GM23338 (cell line): Measurements from ENCODE around the gene VWA3B. TPM values are rescaled to one million over a fixed set of nuclear protein-coding genes. Genes with fewer than 3 reads are reported as not detected.

Source experiments
- ATAC-seq: fragments of 200-7000 bp; cut with Tn5 transposase; 3 replicates; pipeline ENCODE4 v1.9.1; 2020
- DNase-seq: peaks from one replicate; pipeline ENCODE4 v3.0.0-alpha.2; 2015; ENCODE audit warnings: low spot score
- H2AFZ ChIP-seq: fragments of 200-600 bp; sonication (generic); 2 replicates; pipeline ENCODE4 v1.8.0; 2016; ENCODE audit warnings: antibody characterized with exemption, mild to moderate bottlenecking, moderate library complexity
- H3F3A ChIP-seq: fragments of 200-600 bp; sonication (generic); replicated peaks from 2 replicates; pipeline ENCODE4 v1.8.0; 2017; ENCODE audit warnings: antibody characterized with exemption, mixed run types, low read depth
- H3K27ac ChIP-seq: fragments of 200-600 bp; sonication (generic); 2 replicates; pipeline ENCODE4 v1.6.1; 2016; ENCODE audit warnings: low read depth
- H3K27me3 ChIP-seq: fragments of 200-600 bp; sonication (generic); 2 replicates; pipeline ENCODE4 v1.8.0; 2016; ENCODE audit warnings: mild to moderate bottlenecking, mixed run types, moderate library complexity; ENCODE audit not compliant: insufficient read depth
- H3K36me3 ChIP-seq: fragments of 200-600 bp; sonication (generic); 2 replicates; pipeline ENCODE4 v1.8.0; 2016; ENCODE audit warnings: mild to moderate bottlenecking; ENCODE audit not compliant: insufficient read depth
- H3K4me1 ChIP-seq: fragments of 200-600 bp; sonication (generic); 2 replicates; pipeline ENCODE4 v1.8.0; 2016; ENCODE audit warnings: mild to moderate bottlenecking, moderate library complexity; ENCODE audit not compliant: insufficient read depth
- H3K4me2 ChIP-seq: fragments of 200-600 bp; sonication (generic); 2 replicates; pipeline ENCODE4 v1.7.1; 2017; ENCODE audit warnings: mixed run types
- H3K4me3 ChIP-seq: fragments of 200-600 bp; sonication (generic); 2 replicates; pipeline ENCODE4 v1.6.1; 2016; ENCODE audit warnings: mixed run types
- H3K79me2 ChIP-seq: fragments of 200-600 bp; sonication (generic); replicated peaks from 2 replicates; pipeline ENCODE4 v1.8.0; 2017; ENCODE audit warnings: mild to moderate bottlenecking; ENCODE audit not compliant: insufficient read depth
- H3K9me2 ChIP-seq: fragments of 200-600 bp; sonication (generic); 2 replicates; pipeline ENCODE4 v1.8.0; 2017; ENCODE audit not compliant: insufficient read depth
- H4K20me1 ChIP-seq: fragments of 200-600 bp; sonication (generic); replicated peaks from 2 replicates; pipeline ENCODE4 v1.8.0; 2017; ENCODE audit warnings: mild to moderate bottlenecking; ENCODE audit not compliant: insufficient read depth
- H3K27ac Mint-ChIP-seq: 2 replicates; pipeline ENCODE4 v1.8.0; 2020; ENCODE audit warnings: inconsistent platforms, mild to moderate bottlenecking, moderate library complexity, mixed read lengths
- H3K27me3 Mint-ChIP-seq: 3 replicates; pipeline ENCODE4 v1.8.0; 2022; ENCODE audit warnings: low read depth, mild to moderate bottlenecking, moderate library complexity, mixed read lengths, inconsistent platforms; ENCODE audit not compliant: insufficient read depth, poor library complexity
- H3K36me3 Mint-ChIP-seq: 3 replicates; pipeline ENCODE4 v1.8.0; 2021; ENCODE audit warnings: low read depth, mild to moderate bottlenecking, inconsistent platforms, moderate library complexity, mixed read lengths
- H3K4me1 Mint-ChIP-seq: 3 replicates; pipeline ENCODE4 v1.8.0; 2020; ENCODE audit warnings: mild to moderate bottlenecking, inconsistent platforms, mixed read lengths
- H3K4me3 Mint-ChIP-seq: 3 replicates; pipeline ENCODE4 v1.8.0; 2021; ENCODE audit warnings: moderate library complexity, mild to moderate bottlenecking, inconsistent platforms, mixed read lengths
- H3K9me3 Mint-ChIP-seq: 3 replicates; pipeline ENCODE4 v1.8.0; 2020; ENCODE audit warnings: moderate library complexity, mild to moderate bottlenecking, inconsistent platforms, mixed read lengths
- EZH2 ChIP-seq: fragments of 200-600 bp; sonication (generic); IDR thresholded peaks from one replicate; pipeline ENCODE4 v1.8.0; 2017; ENCODE audit warnings: antibody characterized with exemption, mild to moderate bottlenecking, low read depth; ENCODE audit not compliant: unreplicated experiment
- EZH2phosphoT487 ChIP-seq: fragments of 200-600 bp; sonication (generic); IDR thresholded peaks from one replicate; pipeline ENCODE4 v1.8.1; 2018; ENCODE audit warnings: antibody characterized with exemption; ENCODE audit not compliant: unreplicated experiment
- JUNB ChIP-seq: IDR thresholded peaks from one replicate; pipeline ENCODE4 v1.6.1; 2016; ENCODE audit warnings: antibody characterized with exemption; ENCODE audit not compliant: unreplicated experiment
- NANOG ChIP-seq: IDR thresholded peaks from 2 replicates; pipeline ENCODE4 v1.6.1; 2016; ENCODE audit warnings: antibody characterized with exemption, borderline replicate concordance
- ZNF331 ChIP-seq: fragments of 250-450 bp; sonication (Bioruptor Pico); IDR thresholded peaks from 2 replicates; pipeline ENCODE4 v1.5.0; 2020; ENCODE audit warnings: low read depth, mild to moderate bottlenecking, moderate library complexity
- polyA plus RNA-seq: library from polyadenylated mRNA; unstranded; fragments of >200 nt; fragmentation: Nextera tagmentation; extraction: Ambion mirVana; gene quantifications from 2 replicates; pipeline ENCODE4 v1.2.1, GENCODE V29; 2016
- total RNA-seq: library from RNA; depleted of rRNA; stranded (reverse); fragments of >200 nt; shearing (Covaris generic); gene quantifications from 2 replicates; pipeline ENCODE4 v1.2.3, GENCODE V29; 2014
- TF ChIP-seq, protein P1 (sequence below): IDR thresholded peaks from 2 replicates; pipeline ENCODE4 v1.6.1; 2016; ENCODE audit warnings: antibody characterized with exemption
- TF ChIP-seq, protein P2 (sequence below): fragments of 250-450 bp; sonication (Bioruptor Pico); IDR thresholded peaks from 2 replicates; pipeline ENCODE4 v1.5.0; 2020; ENCODE audit warnings: mild to moderate bottlenecking, moderate library complexity
- TF ChIP-seq, protein P3 (sequence below), 2 experiments: fragments of 200-600 bp in 1 of 2; sonication (generic) in 1 of 2; conservative IDR thresholded peaks; 2 replicates each; pipeline versions ENCODE4 v1.5.1 to v1.6.1; 2016 to 2017; ENCODE audit warnings: antibody characterized with exemption in 2 of 2, low read depth in 2 of 2, mild to moderate bottlenecking in 2 of 2, moderate library complexity in 1 of 2
- TF ChIP-seq, protein P4 (sequence below): IDR thresholded peaks from one replicate; pipeline ENCODE4 v1.6.1; 2018; ENCODE audit warnings: antibody characterized with exemption; ENCODE audit not compliant: unreplicated experiment

VWA3B gene
- total and polyA plus RNA-seq, 2 experiments from 2014 or later, result not detected

DNA sequence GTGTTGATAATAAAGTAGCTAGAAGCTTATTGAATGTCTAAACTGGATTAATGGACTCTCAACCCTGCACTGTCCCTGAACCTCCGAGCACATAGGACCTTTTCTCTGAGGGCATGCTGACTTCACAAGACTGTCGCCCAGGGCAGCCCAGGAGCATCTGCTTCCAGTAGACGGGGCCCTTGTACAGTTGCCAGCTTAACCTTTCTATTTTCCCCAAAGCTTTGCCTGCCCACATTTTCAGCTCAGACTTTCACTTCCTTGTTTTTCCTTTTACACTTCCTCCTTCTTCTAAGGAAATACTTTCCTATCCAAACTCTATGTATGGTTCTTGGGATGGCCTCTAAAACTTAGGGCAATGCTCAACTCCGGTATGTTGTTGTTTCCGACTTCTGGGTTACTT is 1.3 kb downstream of the VWA3B start:
- no peak for DNase-seq
- H3K27me3 ChIP-seq, result peaks cover 39% of the 10 kb centered on the region
- H2AFZ ChIP-seq, result no peak overlapping the region
- no peak overlapping the region for H3K27ac ChIP-seq
- no peaks in the 10 kb centered on the region for H3F3A ChIP-seq
- no peak overlapping the region for H3K27ac Mint-ChIP-seq
- no peak overlapping the region for H3K4me3 Mint-ChIP-seq
- no peaks in the 10 kb centered on the region for H3K9me3 Mint-ChIP-seq
- H3K79me2 ChIP-seq, result no peaks in the 10 kb centered on the region
- no peaks in the 10 kb centered on the region for H3K36me3 Mint-ChIP-seq
- H3K9me2 ChIP-seq, result no peaks in the 10 kb centered on the region
- no peaks in the 10 kb centered on the region for H4K20me1 ChIP-seq
- TF ChIP-seq JUNB (no peak), EZH2phosphoT487 (no peak), EZH2 (no peak), ZNF331 (CRISPR knock-in tag) (no peak), NANOG (no peak)
- TF ChIP-seq, protein P1, sequence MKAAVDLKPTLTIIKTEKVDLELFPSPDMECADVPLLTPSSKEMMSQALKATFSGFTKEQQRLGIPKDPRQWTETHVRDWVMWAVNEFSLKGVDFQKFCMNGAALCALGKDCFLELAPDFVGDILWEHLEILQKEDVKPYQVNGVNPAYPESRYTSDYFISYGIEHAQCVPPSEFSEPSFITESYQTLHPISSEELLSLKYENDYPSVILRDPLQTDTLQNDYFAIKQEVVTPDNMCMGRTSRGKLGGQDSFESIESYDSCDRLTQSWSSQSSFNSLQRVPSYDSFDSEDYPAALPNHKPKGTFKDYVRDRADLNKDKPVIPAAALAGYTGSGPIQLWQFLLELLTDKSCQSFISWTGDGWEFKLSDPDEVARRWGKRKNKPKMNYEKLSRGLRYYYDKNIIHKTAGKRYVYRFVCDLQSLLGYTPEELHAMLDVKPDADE, result no peak
- TF ChIP-seq, protein P2, sequence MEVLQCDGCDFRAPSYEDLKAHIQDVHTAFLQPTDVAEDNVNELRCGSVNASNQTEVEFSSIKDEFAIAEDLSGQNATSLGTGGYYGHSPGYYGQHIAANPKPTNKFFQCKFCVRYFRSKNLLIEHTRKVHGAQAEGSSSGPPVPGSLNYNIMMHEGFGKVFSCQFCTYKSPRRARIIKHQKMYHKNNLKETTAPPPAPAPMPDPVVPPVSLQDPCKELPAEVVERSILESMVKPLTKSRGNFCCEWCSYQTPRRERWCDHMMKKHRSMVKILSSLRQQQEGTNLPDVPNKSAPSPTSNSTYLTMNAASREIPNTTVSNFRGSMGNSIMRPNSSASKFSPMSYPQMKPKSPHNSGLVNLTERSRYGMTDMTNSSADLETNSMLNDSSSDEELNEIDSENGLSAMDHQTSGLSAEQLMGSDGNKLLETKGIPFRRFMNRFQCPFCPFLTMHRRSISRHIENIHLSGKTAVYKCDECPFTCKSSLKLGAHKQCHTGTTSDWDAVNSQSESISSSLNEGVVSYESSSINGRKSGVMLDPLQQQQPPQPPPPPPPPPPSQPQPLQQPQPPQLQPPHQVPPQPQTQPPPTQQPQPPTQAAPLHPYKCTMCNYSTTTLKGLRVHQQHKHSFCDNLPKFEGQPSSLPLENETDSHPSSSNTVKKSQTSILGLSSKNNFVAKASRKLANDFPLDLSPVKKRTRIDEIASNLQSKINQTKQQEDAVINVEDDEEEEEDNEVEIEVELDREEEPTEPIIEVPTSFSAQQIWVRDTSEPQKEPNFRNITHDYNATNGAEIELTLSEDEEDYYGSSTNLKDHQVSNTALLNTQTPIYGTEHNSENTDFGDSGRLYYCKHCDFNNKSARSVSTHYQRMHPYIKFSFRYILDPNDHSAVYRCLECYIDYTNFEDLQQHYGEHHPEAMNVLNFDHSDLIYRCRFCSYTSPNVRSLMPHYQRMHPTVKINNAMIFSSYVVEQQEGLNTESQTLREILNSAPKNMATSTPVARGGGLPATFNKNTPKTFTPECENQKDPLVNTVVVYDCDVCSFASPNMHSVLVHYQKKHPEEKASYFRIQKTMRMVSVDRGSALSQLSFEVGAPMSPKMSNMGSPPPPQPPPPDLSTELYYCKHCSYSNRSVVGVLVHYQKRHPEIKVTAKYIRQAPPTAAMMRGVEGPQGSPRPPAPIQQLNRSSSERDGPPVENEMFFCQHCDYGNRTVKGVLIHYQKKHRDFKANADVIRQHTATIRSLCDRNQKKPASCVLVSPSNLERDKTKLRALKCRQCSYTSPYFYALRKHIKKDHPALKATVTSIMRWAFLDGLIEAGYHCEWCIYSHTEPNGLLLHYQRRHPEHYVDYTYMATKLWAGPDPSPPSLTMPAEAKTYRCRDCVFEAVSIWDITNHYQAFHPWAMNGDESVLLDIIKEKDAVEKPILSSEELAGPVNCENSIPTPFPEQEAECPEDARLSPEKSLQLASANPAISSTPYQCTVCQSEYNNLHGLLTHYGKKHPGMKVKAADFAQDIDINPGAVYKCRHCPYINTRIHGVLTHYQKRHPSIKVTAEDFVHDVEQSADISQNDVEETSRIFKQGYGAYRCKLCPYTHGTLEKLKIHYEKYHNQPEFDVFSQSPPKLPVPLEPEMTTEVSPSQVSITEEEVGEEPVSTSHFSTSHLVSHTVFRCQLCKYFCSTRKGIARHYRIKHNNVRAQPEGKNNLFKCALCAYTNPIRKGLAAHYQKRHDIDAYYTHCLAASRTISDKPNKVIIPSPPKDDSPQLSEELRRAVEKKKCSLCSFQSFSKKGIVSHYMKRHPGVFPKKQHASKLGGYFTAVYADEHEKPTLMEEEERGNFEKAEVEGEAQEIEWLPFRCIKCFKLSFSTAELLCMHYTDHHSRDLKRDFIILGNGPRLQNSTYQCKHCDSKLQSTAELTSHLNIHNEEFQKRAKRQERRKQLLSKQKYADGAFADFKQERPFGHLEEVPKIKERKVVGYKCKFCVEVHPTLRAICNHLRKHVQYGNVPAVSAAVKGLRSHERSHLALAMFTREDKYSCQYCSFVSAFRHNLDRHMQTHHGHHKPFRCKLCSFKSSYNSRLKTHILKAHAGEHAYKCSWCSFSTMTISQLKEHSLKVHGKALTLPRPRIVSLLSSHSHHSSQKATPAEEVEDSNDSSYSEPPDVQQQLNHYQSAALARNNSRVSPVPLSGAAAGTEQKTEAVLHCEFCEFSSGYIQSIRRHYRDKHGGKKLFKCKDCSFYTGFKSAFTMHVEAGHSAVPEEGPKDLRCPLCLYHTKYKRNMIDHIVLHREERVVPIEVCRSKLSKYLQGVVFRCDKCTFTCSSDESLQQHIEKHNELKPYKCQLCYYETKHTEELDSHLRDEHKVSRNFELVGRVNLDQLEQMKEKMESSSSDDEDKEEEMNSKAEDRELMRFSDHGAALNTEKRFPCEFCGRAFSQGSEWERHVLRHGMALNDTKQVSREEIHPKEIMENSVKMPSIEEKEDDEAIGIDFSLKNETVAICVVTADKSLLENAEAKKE, result no peak
- TF ChIP-seq, protein P3, sequence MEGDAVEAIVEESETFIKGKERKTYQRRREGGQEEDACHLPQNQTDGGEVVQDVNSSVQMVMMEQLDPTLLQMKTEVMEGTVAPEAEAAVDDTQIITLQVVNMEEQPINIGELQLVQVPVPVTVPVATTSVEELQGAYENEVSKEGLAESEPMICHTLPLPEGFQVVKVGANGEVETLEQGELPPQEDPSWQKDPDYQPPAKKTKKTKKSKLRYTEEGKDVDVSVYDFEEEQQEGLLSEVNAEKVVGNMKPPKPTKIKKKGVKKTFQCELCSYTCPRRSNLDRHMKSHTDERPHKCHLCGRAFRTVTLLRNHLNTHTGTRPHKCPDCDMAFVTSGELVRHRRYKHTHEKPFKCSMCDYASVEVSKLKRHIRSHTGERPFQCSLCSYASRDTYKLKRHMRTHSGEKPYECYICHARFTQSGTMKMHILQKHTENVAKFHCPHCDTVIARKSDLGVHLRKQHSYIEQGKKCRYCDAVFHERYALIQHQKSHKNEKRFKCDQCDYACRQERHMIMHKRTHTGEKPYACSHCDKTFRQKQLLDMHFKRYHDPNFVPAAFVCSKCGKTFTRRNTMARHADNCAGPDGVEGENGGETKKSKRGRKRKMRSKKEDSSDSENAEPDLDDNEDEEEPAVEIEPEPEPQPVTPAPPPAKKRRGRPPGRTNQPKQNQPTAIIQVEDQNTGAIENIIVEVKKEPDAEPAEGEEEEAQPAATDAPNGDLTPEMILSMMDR (conservative IDR thresholded peaks at IDR 0.05; ENCODE audit: low read depth in 2 of 2), result no peak
- TF ChIP-seq, protein P4, sequence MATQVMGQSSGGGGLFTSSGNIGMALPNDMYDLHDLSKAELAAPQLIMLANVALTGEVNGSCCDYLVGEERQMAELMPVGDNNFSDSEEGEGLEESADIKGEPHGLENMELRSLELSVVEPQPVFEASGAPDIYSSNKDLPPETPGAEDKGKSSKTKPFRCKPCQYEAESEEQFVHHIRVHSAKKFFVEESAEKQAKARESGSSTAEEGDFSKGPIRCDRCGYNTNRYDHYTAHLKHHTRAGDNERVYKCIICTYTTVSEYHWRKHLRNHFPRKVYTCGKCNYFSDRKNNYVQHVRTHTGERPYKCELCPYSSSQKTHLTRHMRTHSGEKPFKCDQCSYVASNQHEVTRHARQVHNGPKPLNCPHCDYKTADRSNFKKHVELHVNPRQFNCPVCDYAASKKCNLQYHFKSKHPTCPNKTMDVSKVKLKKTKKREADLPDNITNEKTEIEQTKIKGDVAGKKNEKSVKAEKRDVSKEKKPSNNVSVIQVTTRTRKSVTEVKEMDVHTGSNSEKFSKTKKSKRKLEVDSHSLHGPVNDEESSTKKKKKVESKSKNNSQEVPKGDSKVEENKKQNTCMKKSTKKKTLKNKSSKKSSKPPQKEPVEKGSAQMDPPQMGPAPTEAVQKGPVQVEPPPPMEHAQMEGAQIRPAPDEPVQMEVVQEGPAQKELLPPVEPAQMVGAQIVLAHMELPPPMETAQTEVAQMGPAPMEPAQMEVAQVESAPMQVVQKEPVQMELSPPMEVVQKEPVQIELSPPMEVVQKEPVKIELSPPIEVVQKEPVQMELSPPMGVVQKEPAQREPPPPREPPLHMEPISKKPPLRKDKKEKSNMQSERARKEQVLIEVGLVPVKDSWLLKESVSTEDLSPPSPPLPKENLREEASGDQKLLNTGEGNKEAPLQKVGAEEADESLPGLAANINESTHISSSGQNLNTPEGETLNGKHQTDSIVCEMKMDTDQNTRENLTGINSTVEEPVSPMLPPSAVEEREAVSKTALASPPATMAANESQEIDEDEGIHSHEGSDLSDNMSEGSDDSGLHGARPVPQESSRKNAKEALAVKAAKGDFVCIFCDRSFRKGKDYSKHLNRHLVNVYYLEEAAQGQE, result no peak
- 0 out of 3 replicates have a peak, but pooled peaks cover 4% of the 10 kb centered on the region for H3K4me1 Mint-ChIP-seq
- no peak overlapping the region for H3K4me2 ChIP-seq
- ATAC-seq, result no peak
- H3K4me1 ChIP-seq, result no peaks in the 10 kb centered on the region
- H3K4me3 ChIP-seq, result no peak overlapping the region
- H3K36me3 ChIP-seq, result no peaks in the 10 kb centered on the region
- peaks cover 32% of the 10 kb centered on the region for H3K27me3 Mint-ChIP-seq
